H1 (cell line): ENCODE results near the gene CACNA1C. TPM values are rescaled to one million over a fixed set of nuclear protein-coding genes. Genes with fewer than 3 reads are reported as not detected.

Experiments used
- RBBP5 ChIP-seq: IDR thresholded peaks from 2 replicates; pipeline ENCODE4 v1.7.1; 2012; ENCODE audit warnings: low read depth, mild to moderate bottlenecking, inconsistent platforms, low read length, moderate library complexity, borderline replicate concordance
- polyA plus RNA-seq, 7 experiments: library from polyadenylated mRNA; depleted of rRNA in 3 of 7; stranded (reverse) in 5 of 7; unstranded in 2 of 7; fragments of >200 nt in 5 of 7; fragments of 200-250 nt in 2 of 7; gene quantifications; 1 replicate in 5 of 7; 2 replicates in 1 of 7; 4 replicates in 1 of 7; pipeline versions ENCODE4 v1.2.1 to v1.2.3, GENCODE V29; 2011 to 2013; ENCODE audit warnings: missing spikeins in 2 of 7, mixed read lengths in 2 of 7
- total RNA-seq: library from RNA; stranded (reverse); fragmentation: NEBNext Ultra II Directional; extraction: Animal tissue kit (Norgen Biotek cat#: 25700); gene quantifications from 2 replicates; pipeline ENCODE4 v1.2.1, GENCODE V29; 2021
- TF ChIP-seq, protein P1 (sequence below): fragments of 300-600 bp; sonication (generic); IDR thresholded peaks from 2 replicates; pipeline ENCODE4 v1.7.1; 2012; ENCODE audit warnings: low read length, moderate library complexity, mild to moderate bottlenecking, inconsistent platforms; ENCODE audit not compliant: insufficient replicate concordance

Gene CACNA1C
- total and polyA plus RNA-seq, 2 of the 8 experiments (the other 6 are each of a cell fraction or from before 2014, with no cell fraction given): 1.3 TPM

DNA sequence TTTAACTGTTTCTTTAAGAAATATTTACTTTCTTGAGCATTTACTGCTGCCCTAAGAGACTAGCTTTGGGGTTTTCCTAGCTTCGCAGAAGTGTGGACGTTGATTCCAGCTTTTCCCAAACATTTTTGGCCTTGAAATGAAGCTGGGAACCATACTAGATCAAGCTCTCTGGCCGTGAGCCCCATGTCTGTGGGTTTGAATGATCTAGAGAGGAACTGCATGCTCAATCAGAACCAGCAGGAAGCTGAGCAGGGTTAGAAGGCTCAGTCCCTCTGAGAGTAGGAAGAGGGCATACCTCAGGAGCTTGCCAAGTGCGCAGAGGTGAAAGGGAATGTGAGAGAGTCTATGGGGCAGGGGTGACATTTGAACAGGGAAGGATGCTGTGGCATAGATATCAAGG, 292.1 kb downstream of the CACNA1C start (continued):
- TF ChIP-seq, protein P1, sequence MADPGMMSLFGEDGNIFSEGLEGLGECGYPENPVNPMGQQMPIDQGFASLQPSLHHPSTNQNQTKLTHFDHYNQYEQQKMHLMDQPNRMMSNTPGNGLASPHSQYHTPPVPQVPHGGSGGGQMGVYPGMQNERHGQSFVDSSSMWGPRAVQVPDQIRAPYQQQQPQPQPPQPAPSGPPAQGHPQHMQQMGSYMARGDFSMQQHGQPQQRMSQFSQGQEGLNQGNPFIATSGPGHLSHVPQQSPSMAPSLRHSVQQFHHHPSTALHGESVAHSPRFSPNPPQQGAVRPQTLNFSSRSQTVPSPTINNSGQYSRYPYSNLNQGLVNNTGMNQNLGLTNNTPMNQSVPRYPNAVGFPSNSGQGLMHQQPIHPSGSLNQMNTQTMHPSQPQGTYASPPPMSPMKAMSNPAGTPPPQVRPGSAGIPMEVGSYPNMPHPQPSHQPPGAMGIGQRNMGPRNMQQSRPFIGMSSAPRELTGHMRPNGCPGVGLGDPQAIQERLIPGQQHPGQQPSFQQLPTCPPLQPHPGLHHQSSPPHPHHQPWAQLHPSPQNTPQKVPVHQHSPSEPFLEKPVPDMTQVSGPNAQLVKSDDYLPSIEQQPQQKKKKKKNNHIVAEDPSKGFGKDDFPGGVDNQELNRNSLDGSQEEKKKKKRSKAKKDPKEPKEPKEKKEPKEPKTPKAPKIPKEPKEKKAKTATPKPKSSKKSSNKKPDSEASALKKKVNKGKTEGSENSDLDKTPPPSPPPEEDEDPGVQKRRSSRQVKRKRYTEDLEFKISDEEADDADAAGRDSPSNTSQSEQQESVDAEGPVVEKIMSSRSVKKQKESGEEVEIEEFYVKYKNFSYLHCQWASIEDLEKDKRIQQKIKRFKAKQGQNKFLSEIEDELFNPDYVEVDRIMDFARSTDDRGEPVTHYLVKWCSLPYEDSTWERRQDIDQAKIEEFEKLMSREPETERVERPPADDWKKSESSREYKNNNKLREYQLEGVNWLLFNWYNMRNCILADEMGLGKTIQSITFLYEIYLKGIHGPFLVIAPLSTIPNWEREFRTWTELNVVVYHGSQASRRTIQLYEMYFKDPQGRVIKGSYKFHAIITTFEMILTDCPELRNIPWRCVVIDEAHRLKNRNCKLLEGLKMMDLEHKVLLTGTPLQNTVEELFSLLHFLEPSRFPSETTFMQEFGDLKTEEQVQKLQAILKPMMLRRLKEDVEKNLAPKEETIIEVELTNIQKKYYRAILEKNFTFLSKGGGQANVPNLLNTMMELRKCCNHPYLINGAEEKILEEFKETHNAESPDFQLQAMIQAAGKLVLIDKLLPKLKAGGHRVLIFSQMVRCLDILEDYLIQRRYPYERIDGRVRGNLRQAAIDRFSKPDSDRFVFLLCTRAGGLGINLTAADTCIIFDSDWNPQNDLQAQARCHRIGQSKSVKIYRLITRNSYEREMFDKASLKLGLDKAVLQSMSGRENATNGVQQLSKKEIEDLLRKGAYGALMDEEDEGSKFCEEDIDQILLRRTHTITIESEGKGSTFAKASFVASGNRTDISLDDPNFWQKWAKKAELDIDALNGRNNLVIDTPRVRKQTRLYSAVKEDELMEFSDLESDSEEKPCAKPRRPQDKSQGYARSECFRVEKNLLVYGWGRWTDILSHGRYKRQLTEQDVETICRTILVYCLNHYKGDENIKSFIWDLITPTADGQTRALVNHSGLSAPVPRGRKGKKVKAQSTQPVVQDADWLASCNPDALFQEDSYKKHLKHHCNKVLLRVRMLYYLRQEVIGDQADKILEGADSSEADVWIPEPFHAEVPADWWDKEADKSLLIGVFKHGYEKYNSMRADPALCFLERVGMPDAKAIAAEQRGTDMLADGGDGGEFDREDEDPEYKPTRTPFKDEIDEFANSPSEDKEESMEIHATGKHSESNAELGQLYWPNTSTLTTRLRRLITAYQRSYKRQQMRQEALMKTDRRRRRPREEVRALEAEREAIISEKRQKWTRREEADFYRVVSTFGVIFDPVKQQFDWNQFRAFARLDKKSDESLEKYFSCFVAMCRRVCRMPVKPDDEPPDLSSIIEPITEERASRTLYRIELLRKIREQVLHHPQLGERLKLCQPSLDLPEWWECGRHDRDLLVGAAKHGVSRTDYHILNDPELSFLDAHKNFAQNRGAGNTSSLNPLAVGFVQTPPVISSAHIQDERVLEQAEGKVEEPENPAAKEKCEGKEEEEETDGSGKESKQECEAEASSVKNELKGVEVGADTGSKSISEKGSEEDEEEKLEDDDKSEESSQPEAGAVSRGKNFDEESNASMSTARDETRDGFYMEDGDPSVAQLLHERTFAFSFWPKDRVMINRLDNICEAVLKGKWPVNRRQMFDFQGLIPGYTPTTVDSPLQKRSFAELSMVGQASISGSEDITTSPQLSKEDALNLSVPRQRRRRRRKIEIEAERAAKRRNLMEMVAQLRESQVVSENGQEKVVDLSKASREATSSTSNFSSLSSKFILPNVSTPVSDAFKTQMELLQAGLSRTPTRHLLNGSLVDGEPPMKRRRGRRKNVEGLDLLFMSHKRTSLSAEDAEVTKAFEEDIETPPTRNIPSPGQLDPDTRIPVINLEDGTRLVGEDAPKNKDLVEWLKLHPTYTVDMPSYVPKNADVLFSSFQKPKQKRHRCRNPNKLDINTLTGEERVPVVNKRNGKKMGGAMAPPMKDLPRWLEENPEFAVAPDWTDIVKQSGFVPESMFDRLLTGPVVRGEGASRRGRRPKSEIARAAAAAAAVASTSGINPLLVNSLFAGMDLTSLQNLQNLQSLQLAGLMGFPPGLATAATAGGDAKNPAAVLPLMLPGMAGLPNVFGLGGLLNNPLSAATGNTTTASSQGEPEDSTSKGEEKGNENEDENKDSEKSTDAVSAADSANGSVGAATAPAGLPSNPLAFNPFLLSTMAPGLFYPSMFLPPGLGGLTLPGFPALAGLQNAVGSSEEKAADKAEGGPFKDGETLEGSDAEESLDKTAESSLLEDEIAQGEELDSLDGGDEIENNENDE: no peak
- no peak for TF ChIP-seq RBBP5
